Hematopoietic multipotent progenitor cell (in vitro differentiated cells): Measurements from ENCODE around the gene LRRD1. TPM values are rescaled to one million over a fixed set of nuclear protein-coding genes. Genes with fewer than 3 reads are reported as not detected.
"Not testable (repeated sequence)": the region's sequence is repeated elsewhere in the genome, so short reads cannot be mapped to it uniquely, and the experiment has no call there.

ENCODE experiments used
- DNase-seq, 3 donors: peaks; one replicate each; pipeline ENCODE4 v3.0.0-alpha.2; 2011 to 2015; ENCODE audit warnings: low read depth in 2 of 3, low spot score in 2 of 3
- total RNA-seq: library from RNA; depleted of rRNA; stranded (reverse); fragments of >200 nt; gene quantifications from one replicate; pipeline ENCODE4 v1.2.3, GENCODE V29; 2012

Gene LRRD1
- under 0.01 TPM for total RNA-seq

- peak; percentile 70 to 88 (median 81) for DNase-seq
These were observed at the start of gene LRRD1 for GRCh38 chr7:92178928-92179924. TSS of gene LRRD1 (minus strand) at chr7:92179142. CDS start at chr7:92165202, 13,940 bp downstream.

DNA sequence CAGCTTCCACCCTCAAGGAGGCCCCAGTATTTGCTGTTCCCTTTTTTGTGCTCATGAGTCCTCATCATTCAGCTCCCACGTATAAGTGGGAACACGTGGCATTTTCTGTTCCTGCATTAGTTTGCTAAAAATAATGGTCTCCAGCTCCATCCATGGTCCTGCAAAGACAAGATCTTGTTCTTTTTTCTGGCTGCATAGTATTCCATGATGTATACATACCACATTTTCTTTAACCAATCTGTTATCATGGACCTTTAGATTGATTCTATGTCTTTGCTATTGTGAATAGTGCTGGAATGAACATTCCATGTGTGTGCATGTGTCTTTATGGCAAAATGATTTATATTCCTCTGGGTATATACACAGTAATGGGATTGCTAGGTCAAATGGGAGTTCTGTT lies 49.8 kb upstream of the LRRD1 start:
- no peak for DNase-seq

DNA sequence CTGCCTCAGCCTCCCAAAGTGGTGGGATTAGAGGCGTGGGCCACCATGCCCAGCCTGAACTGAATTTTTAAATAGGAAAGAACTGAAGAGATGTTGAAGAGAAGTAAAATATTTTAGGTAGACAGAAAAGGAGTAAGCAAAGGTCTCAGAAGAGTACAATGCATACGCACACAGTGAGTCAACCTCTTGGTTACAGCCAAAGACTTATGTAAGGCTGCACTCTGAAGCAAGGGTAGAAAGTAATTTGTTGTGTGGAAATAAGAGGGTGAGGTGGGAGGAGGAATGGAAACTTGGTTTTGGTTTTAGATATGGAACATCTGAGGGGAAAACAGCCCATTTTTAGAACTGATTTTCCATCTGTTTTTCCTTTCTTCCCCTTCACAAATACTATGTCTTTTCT lies 49.2 kb upstream of the LRRD1 start:
- DNase-seq = no peak

DNA sequence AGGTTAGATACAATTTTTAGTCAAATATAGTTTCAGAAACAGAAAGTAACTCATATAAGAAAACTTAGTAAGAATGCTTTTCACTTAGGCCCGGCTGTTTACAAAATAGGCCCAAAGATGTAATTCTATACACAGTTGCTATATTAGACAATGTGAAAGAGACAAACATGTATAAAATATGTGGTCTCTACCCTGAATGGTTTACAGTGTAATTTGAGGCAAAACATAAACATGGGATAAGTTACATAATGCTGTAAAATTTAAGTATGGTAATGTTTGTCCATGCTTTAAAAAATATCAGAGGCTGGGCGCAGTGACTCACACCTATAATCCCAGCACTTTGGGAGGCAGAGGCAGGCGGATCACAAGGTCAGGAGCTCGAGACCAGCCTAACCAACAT lies 48.0 kb upstream of the LRRD1 start:
- DNase-seq = no peak

DNA sequence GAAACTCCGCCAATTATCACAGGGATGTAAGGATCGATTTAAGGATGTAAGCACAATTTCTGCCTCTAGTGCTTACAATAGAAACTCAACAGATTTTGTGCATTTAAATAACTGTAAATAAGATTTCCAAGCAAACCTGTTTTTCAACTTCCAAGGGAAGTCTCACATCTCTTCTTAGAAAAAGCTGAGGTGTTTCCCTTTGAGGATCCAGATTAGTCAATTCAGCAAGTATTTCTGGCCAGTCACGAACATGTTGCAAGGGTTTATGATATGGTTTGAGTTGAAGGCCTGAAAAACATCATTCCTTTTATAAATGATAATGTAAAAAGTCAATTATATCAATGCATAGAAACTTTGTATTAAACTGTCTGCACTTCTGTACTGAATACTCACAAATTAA lies 42.8 kb upstream of the LRRD1 start:
- DNase-seq = no peak

- DNase-seq = peak in 1 of 3 donors; percentile 32
These were observed 27.7 kb upstream of the LRRD1 start for GRCh38 chr7:92206672-92207071.

- DNase-seq = no peak
These were observed 27.0 kb upstream of the LRRD1 start for GRCh38 chr7:92205987-92206386.

DNA sequence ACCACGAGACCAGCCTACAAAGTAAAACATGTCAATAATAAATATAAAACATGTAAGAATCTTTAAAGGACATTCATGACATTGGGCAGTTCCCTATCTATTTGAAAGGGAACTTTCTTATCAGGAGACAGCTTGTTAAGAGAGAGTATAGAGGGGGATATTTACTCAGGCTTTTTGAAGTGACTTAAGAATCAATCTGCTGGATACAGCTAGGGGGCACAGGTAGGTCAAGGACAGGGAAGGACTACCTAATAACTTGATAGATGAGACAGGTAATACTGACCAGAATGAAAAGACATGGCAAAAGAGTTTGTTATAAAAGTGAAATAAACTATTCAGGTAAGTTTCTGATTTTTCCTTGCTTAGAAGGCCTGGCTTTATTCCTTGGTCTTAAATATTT lies 21.8 kb upstream of the LRRD1 start:
- no peak for DNase-seq

DNA sequence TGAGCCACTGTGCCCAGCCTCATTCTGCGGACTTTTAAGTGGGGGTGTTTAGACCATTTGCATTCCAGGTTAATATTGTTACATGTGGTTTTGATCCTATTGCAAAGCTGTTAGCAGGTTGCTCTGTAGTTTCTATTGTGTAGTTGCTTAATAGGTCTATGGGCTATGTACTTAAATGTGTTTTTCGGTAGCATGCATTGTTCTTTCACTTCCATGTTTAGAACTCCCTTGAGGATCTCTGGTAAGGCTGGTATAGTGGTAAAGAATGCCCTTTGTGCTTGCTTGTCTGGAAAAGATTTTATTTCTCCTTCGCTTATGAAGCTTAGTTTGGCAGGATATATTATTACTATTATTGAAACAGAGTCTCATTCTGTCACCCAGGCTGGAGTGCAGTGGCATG lies 13.4 kb upstream of the LRRD1 start:
- DNase-seq = no peak

DNA sequence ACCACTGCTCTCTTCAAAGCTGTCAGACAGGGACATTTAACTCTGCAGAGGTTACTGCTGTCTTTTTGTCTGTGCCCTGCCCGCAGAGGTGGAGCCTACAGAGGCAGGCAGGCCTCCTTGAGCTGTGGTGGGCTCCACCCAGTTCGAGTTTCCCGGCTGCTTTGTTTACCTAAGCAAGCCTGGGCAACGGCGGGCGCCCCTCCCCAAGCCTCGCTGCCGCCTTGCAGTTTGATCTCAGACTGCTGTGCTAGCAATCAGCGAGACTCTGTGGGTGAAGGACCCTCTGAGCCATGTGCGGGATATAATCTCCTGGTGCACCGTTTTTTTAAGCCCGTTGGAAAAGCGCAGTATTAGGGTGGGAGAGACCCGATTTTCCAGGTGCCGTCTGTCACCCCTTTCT lies 10.3 kb upstream of the LRRD1 start:
- not testable (repeated sequence) for DNase-seq

DNA sequence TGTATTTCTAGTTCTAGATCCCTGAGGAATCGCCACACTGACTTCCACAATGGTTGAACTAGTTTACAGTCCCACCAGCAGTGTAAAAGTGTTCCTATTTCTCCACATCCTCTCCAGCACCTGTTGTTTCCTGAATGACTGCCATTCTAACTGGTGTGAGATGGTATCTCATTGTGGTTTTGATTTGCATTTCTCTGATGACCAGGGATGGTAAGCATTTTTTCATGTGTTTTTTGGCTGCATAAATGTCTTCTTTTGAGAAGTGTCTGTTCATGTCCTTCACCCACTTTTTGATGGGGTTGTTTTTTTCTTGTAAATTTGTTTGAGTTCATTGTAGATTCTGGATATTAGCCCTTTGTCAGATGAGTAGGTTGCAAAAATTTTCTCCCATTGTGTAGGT lies 5.4 kb upstream of the LRRD1 start:
- DNase-seq = not testable (repeated sequence)

- DNase-seq = no peak
These were observed 1.6 kb downstream of the LRRD1 start for GRCh38 chr7:92177362-92177761.

- not testable (repeated sequence) for DNase-seq
These were observed 9.4 kb downstream of the LRRD1 start for GRCh38 chr7:92169529-92169928.

DNA sequence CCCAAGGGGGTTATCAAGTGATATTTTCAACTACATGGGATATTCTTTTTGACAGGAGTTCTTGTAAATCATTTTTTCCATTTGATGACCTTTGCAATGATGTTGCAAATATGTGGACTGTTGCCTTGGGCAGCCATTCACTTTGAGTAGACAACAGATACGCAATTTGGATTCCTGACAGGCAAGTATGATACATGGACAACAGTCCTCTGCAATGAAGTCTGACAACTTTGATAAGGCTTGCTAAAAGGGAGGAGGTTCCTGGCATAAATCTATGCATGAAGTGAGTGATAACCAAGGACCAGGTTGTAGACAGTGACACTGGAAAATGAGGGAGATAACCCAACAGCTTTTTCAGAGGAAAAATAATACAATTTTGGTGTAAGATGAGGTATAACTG lies 17.7 kb downstream of the LRRD1 start:
- no peak for DNase-seq

- DNase-seq = no peak
These were observed 20.0 kb downstream of the LRRD1 start for GRCh38 chr7:92158660-92159575.

DNA sequence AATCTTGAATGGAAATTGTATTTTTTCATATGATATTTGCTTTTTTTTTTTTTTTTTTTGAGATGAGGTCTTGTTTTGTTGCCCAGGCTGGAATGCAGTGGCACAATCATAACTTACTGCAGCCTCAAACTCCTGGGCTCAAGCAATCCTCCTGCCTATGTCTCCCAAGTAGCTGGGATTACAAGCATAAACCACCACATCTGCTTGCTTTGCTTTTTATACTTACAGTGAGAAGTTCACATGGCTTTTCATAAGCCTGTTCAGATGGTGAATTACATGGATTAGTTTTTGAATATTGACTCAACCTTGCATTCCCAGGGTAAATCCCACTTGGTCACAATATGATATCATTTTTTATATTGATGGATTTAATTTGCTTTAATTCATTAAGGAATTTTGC lies 22.0 kb downstream of the LRRD1 start:
- DNase-seq = no peak

DNA sequence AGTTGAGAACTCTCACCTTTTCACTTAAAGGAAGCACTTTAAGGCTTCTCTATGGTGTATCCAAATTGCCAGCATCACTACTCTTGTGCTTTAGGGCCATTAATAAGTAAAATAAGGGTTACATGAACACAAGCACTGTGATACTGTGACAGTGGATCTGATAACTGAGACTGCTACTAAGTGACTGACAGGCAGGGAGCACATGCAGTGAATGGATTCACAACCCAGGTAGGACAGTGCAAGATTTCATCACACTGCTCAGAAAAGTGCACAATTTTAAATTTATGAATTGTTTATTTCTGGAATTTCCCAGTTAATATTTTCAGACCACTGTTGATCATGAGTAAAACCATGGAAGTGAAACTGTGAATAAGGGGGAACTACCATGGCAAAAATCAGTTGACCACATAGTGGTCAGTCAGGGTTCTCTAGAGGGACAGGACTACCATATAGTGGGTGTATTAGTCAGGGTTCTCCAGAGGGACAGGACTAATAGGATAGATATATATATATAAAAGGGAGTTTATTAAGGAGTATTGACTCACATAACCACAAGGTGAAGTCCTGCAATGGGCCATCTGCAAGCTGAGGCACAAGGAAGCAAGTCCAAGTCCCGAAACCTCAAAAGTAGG lies 23.7 kb downstream of the LRRD1 start:
- DNase-seq = no peak

- peak in 1 of 3 donors; percentile 1 for DNase-seq
These were observed 28.4 kb downstream of the LRRD1 start for GRCh38 chr7:92150450-92151017.

GRCh38 chr7:92149736-92150239 lies 29.2 kb downstream of the LRRD1 start:
- DNase-seq = no peak

- not testable (repeated sequence) for DNase-seq
These were observed 35.6 kb downstream of the LRRD1 start for GRCh38 chr7:92143192-92143880.
